PC-9 (cell line): ENCODE measurements around the gene CALM3.
"Not testable (repeated sequence)": the region's sequence is repeated elsewhere in the genome, so short reads cannot be mapped to it uniquely, and the experiment has no call there.

Source experiments
- EZH2 ChIP-seq: fragments of 200-600 bp; sonication (generic); IDR thresholded peaks from 2 replicates; pipeline ENCODE4 v1.8.0; 2017; ENCODE audit warnings: antibody characterized with exemption, low read depth
- TF ChIP-seq, protein P1 (sequence below): fragments of 200-600 bp; sonication (generic); conservative IDR thresholded peaks from 2 replicates; pipeline ENCODE4 v1.6.1; 2017; ENCODE audit warnings: mixed run types, antibody characterized with exemption, mild to moderate bottlenecking, moderate library complexity

DNA sequence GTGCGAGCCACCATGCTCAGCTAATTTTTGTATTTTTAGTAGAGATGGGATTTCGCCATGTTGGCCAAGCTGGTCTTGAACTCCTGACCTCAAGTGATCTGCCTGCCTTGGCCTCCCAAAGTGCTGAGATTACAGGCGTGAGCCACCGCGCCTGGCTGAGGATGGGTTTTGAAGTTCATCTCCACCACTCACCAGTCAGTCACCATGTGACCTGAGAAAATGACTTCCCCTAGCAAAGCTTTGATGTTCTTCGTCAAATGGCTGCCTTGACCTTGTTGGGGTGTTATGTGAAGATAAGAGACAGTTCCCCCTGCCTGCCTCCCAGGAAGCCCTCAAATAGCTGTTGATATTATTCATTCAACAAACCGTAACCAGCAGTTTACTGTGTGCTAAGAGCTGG, 27.8 kb downstream of the CALM3 start:
- TF ChIP-seq, protein P1, sequence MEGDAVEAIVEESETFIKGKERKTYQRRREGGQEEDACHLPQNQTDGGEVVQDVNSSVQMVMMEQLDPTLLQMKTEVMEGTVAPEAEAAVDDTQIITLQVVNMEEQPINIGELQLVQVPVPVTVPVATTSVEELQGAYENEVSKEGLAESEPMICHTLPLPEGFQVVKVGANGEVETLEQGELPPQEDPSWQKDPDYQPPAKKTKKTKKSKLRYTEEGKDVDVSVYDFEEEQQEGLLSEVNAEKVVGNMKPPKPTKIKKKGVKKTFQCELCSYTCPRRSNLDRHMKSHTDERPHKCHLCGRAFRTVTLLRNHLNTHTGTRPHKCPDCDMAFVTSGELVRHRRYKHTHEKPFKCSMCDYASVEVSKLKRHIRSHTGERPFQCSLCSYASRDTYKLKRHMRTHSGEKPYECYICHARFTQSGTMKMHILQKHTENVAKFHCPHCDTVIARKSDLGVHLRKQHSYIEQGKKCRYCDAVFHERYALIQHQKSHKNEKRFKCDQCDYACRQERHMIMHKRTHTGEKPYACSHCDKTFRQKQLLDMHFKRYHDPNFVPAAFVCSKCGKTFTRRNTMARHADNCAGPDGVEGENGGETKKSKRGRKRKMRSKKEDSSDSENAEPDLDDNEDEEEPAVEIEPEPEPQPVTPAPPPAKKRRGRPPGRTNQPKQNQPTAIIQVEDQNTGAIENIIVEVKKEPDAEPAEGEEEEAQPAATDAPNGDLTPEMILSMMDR, result not testable (repeated sequence)
- TF ChIP-seq EZH2, result not testable (repeated sequence)
